Right kidney (tissue), 1 donor: ENCODE measurements around the gene LGALS7.

Experiments
- DNase-seq: peaks from one replicate; pipeline ENCODE4 v3.0.0-alpha.2; 2016

Gene LGALS7

GRCh38 chr19:38727306-38727867 lies 45.9 kb downstream of the LGALS7 start:
- DNase-seq = no peak

GRCh38 chr19:38726761-38727301 lies 46.5 kb downstream of the LGALS7 start:
- no peak for DNase-seq

- no peak for DNase-seq
These were observed 47.0 kb downstream of the LGALS7 start for GRCh38 chr19:38726284-38726673.

GRCh38 chr19:38725469-38726283 lies 47.6 kb downstream of the LGALS7 start:
- no peak for DNase-seq

- DNase-seq = no peak
These were observed 49.1 kb downstream of the LGALS7 start for GRCh38 chr19:38723990-38724854.

- DNase-seq = no peak
These were observed 49.7 kb downstream of the LGALS7 start for GRCh38 chr19:38723606-38723965.

GRCh38 chr19:38722947-38723605 lies 50.2 kb downstream of the LGALS7 start:
- DNase-seq = no peak

GRCh38 chr19:38721979-38722773 lies 51.1 kb downstream of the LGALS7 start:
- DNase-seq = no peak

GRCh38 chr19:38721496-38721895 lies 51.8 kb downstream of the LGALS7 start:
- DNase-seq = no peak
